Measurements from ENCODE around the gene TMEM100.

DNA sequence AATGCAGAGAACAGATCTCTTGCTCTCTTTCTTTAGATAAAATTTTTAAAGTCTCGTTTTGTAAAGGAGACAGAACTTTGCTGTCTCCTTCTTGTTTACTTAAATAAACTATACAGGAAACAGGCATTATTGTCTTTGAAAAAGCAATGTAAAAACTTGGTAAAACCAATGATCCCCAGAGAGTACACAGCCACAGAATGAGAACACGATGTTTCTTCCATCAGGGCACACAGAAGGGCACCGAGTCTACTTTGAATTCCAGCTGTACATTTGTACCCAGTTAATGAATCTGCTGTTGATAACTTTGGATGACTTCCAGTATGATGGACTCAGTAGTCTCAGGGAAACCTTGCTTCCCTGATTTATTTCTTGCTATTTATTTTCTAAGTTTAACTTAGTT is 8.1 kb upstream of the TMEM100 start:
- TF ChIP-seq, protein P1, sequence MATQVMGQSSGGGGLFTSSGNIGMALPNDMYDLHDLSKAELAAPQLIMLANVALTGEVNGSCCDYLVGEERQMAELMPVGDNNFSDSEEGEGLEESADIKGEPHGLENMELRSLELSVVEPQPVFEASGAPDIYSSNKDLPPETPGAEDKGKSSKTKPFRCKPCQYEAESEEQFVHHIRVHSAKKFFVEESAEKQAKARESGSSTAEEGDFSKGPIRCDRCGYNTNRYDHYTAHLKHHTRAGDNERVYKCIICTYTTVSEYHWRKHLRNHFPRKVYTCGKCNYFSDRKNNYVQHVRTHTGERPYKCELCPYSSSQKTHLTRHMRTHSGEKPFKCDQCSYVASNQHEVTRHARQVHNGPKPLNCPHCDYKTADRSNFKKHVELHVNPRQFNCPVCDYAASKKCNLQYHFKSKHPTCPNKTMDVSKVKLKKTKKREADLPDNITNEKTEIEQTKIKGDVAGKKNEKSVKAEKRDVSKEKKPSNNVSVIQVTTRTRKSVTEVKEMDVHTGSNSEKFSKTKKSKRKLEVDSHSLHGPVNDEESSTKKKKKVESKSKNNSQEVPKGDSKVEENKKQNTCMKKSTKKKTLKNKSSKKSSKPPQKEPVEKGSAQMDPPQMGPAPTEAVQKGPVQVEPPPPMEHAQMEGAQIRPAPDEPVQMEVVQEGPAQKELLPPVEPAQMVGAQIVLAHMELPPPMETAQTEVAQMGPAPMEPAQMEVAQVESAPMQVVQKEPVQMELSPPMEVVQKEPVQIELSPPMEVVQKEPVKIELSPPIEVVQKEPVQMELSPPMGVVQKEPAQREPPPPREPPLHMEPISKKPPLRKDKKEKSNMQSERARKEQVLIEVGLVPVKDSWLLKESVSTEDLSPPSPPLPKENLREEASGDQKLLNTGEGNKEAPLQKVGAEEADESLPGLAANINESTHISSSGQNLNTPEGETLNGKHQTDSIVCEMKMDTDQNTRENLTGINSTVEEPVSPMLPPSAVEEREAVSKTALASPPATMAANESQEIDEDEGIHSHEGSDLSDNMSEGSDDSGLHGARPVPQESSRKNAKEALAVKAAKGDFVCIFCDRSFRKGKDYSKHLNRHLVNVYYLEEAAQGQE (IDR thresholded peaks at IDR 0.05; ENCODE audit: borderline replicate concordance) = no peak
- TF ChIP-seq, protein P2, sequence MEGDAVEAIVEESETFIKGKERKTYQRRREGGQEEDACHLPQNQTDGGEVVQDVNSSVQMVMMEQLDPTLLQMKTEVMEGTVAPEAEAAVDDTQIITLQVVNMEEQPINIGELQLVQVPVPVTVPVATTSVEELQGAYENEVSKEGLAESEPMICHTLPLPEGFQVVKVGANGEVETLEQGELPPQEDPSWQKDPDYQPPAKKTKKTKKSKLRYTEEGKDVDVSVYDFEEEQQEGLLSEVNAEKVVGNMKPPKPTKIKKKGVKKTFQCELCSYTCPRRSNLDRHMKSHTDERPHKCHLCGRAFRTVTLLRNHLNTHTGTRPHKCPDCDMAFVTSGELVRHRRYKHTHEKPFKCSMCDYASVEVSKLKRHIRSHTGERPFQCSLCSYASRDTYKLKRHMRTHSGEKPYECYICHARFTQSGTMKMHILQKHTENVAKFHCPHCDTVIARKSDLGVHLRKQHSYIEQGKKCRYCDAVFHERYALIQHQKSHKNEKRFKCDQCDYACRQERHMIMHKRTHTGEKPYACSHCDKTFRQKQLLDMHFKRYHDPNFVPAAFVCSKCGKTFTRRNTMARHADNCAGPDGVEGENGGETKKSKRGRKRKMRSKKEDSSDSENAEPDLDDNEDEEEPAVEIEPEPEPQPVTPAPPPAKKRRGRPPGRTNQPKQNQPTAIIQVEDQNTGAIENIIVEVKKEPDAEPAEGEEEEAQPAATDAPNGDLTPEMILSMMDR (IDR thresholded peaks at IDR 0.05; ENCODE audit: poor library complexity, severe bottlenecking) = no peak
- TF ChIP-seq EP300 (conservative IDR thresholded peaks at IDR 0.05; ENCODE audit: poor library complexity, severe bottlenecking) = no peak
- no peak for TF ChIP-seq MXI1 (conservative IDR thresholded peaks at IDR 0.05; ENCODE audit: poor library complexity, severe bottlenecking)
- no peak for TF ChIP-seq SMC3 (conservative IDR thresholded peaks at IDR 0.05; ENCODE audit: poor library complexity)
